ENCODE results near the gene MGMT. TPM values are rescaled to one million over a fixed set of nuclear protein-coding genes. Genes with fewer than 3 reads are reported as not detected.

The MGMT gene
- total and polyA plus RNA-seq, 4 donors = 28.2 to 79.1 (median 46.0) TPM

DNA sequence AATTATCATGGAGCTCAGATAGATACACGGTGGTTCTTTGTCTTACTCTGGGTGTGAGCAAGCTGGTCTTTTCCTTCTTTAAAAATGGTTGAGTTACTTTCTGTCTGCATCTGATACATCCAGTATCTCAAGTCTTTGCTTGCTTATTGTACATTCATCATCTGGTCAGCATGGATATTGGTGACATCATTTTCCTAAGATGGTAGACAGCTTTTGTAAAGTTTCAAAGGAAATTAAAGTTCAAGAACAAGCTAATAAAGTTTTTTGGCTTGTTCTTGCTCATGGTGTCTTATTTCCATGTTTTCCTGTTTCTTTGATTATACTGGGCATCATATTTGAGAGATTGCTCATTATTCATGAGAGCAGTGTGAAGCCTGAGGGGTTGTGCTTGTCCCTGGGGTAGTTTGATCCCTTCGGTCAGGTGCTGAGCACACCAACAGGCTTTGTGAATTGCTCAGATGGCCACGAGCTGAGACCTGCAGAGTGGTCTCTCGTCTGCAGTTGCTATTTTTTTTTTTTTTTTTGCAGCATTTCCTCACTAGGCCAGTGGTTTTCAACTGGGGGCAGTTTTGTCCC lies 38.5 kb downstream of the MGMT start:
- TF ChIP-seq FOXA1 (IDR thresholded peaks at IDR 0.05) (no peak), REST (IDR thresholded peaks at IDR 0.05) (no peak)
- Histone ChIP-seq H3K4me1 (ENCODE audit: control insufficient read depth in 4 of 4, insufficient read depth in 4 of 4, low read length in 3 of 4) (peaks cover 13 to 35% (median 24%) of the 10 kb centered on the region in 4 donors), H3K9me3 (ENCODE audit: control insufficient read depth in 4 of 4, low read length in 3 of 4) (no peaks in the 10 kb centered on the region), H3K4me3 (ENCODE audit: low read depth in 1 of 3, low read length in 3 of 3) (no peak overlapping the region), H3K36me3 (ENCODE audit: control insufficient read depth in 4 of 4, insufficient read depth in 3 of 4, low read depth in 1 of 4, low read length in 3 of 4) (no peaks in the 10 kb centered on the region), H3K9ac (ENCODE audit: low read depth in 1 of 2, low read length in 2 of 2) (no peak overlapping the region), H3K27me3 (ENCODE audit: control insufficient read depth in 4 of 4, insufficient read depth in 4 of 4, low read length in 3 of 4) (no peaks in the 10 kb centered on the region), H3K27ac (ENCODE audit: low read depth in 1 of 2, low read length in 2 of 2) (no peak overlapping the region)
- no peak for DNase-seq (ENCODE audit: low spot score)
- whole genome bisulfite sequencing = 70% methylated on average over 4 of the region's 4 CpGs

DNA sequence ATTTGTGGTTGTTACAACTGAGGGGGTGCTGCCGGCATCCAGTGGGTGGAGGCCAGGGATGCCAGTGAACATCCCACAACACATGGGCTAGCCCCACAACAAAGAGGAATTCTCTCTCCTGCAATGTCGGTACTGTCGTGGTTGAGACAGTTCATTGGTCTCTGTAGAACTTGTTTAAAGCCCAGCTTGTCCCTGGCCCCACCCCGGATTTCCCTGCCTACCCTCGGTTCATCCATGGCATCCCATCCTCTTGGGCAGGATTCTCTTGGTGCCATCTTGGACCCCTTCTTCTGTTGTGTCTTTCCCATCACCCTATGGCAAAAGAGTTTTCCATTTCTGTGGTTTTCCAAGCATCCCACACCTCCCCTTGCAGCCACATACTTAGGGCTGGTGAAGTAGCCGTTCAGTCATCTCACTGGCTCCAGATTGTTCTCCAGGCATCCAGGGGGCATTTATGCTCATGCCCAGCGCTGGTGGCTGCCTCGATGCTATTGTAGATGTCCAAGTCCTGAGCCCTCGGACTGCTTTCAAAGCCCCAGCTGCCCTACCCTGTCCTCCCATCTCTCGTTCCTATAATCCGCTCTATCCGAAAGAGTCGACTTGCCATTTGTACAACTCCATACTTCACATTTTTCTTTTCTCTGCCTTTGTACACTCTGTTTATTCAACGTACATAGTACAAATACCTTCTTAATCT lies 39.2 kb downstream of the MGMT start:
- Histone ChIP-seq H3K9ac (ENCODE audit: low read depth in 1 of 2, low read length in 2 of 2) (no peak overlapping the region), H3K4me1 (ENCODE audit: control insufficient read depth in 4 of 4, insufficient read depth in 4 of 4, low read length in 3 of 4) (peaks cover 11 to 28% (median 22%) of the 10 kb centered on the region in 4 donors), H3K27me3 (ENCODE audit: control insufficient read depth in 4 of 4, insufficient read depth in 4 of 4, low read length in 3 of 4) (no peaks in the 10 kb centered on the region), H3K36me3 (ENCODE audit: control insufficient read depth in 4 of 4, insufficient read depth in 3 of 4, low read depth in 1 of 4, low read length in 3 of 4) (no peaks in the 10 kb centered on the region), H3K27ac (ENCODE audit: low read depth in 1 of 2, low read length in 2 of 2) (no peak overlapping the region), H3K4me3 (ENCODE audit: low read depth in 1 of 3, low read length in 3 of 3) (no peak overlapping the region), H3K9me3 (ENCODE audit: control insufficient read depth in 4 of 4, low read length in 3 of 4) (no peaks in the 10 kb centered on the region)
- TF ChIP-seq TAF1 (conservative IDR thresholded peaks at IDR 0.05) = no peak
- no peak for TF ChIP-seq EGR1 (IDR thresholded peaks at IDR 0.05; ENCODE audit: low read depth in 2 of 2)
- TF ChIP-seq SP1 (IDR thresholded peaks at IDR 0.05) = no peak
- no peak for TF ChIP-seq FOXA2 (IDR thresholded peaks at IDR 0.05)
- no peak for DNase-seq (ENCODE audit: low spot score)
- WGBS = 90% methylated on average over 14 of the region's 14 CpGs

DNA sequence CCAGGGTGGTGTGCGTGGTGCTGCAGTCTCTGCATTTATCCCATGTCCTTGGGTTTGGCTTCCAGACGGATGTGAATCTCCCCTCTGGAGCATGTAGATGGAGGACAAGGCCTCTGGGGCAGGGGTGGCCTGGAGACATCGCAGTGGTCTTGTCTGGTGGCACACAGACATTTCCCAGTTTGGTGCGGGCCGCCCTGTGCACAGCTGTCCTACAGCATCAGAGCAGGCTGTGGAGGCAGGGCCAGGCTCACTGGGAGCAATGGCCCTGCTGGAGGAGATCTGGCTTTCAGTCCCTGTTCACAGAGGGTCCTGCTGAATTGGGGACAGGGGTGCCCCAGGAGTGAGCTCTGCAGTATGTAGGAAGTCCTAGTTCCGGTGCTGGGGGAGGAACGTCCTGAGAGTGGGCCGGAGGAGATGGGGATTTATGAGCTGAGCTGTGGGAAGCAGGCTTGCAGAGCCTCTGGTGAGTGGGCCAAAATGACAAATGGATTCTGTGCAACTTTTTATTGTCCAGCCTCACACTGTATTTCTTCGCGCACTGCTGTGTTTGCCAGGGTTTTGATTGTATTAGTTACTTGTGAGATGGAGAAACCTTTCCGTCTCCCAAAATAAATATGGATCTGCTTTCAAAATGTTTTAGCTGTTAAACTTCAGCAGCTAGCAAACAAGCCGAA lies 40.3 kb downstream of the MGMT start:
- no peaks in the 10 kb centered on the region for H3K36me3 ChIP-seq (ENCODE audit: control insufficient read depth in 4 of 4, insufficient read depth in 3 of 4, low read depth in 1 of 4, low read length in 3 of 4)
- no peak overlapping the region for H3K4me3 ChIP-seq (ENCODE audit: low read depth in 1 of 3, low read length in 3 of 3)
- H3K4me1 ChIP-seq (ENCODE audit: control insufficient read depth in 4 of 4, insufficient read depth in 4 of 4, low read length in 3 of 4) = peaks cover 2 to 17% (median 11%) of the 10 kb centered on the region in 4 donors
- H3K27ac ChIP-seq (ENCODE audit: low read depth in 1 of 2, low read length in 2 of 2) = no peak overlapping the region
- DNase-seq (ENCODE audit: low spot score) = no peak
- no peak overlapping the region for H3K9ac ChIP-seq (ENCODE audit: low read depth in 1 of 2, low read length in 2 of 2)
- H3K9me3 ChIP-seq (ENCODE audit: control insufficient read depth in 4 of 4, low read length in 3 of 4) = no peaks in the 10 kb centered on the region
- H3K27me3 ChIP-seq (ENCODE audit: control insufficient read depth in 4 of 4, insufficient read depth in 4 of 4, low read length in 3 of 4) = no peaks in the 10 kb centered on the region
- no peak for TF ChIP-seq EGR1 (IDR thresholded peaks at IDR 0.05; ENCODE audit: low read depth in 2 of 2)
- 86% methylated on average over 12 of the region's 12 CpGs for WGBS

GRCh38 chr10:129509155-129509554 lies 42.1 kb downstream of the MGMT start:
- Histone ChIP-seq H3K4me1 (ENCODE audit: control insufficient read depth in 4 of 4, insufficient read depth in 4 of 4, low read length in 3 of 4) (peaks cover 0 to 7% (median 2%) of the 10 kb centered on the region in 4 donors), H3K27ac (ENCODE audit: low read depth in 1 of 2, low read length in 2 of 2) (no peak overlapping the region), H3K27me3 (ENCODE audit: control insufficient read depth in 4 of 4, insufficient read depth in 4 of 4, low read length in 3 of 4) (no peaks in the 10 kb centered on the region), H3K4me3 (ENCODE audit: low read depth in 1 of 3, low read length in 3 of 3) (no peak overlapping the region), H3K9ac (ENCODE audit: low read depth in 1 of 2, low read length in 2 of 2) (no peak overlapping the region), H3K9me3 (ENCODE audit: control insufficient read depth in 4 of 4, low read length in 3 of 4) (no peaks in the 10 kb centered on the region), H3K36me3 (ENCODE audit: control insufficient read depth in 4 of 4, insufficient read depth in 3 of 4, low read depth in 1 of 4, low read length in 3 of 4) (no peaks in the 10 kb centered on the region)
- DNase-seq (ENCODE audit: low spot score) = no peak
- WGBS = 96% methylated on average over 12 of the region's 12 CpGs
- TF ChIP-seq REST (IDR thresholded peaks at IDR 0.05) (no peak), FOXA1 (IDR thresholded peaks at IDR 0.05) (no peak)

All from liver (tissue), 9 donors.